Stimulated activated CD8-positive, alpha-beta memory T cell treated with anti-CD3 and anti-CD28 coated beads, Interleukin-12 subunit alpha, Interleukin-12 subunit beta, amount 100 ng/mL, for 1 hour (primary cell): ENCODE data around the gene CHRNA1.
"Not testable (repeated sequence)": the region's sequence is repeated elsewhere in the genome, so short reads cannot be mapped to it uniquely, and the experiment has no call there.

ENCODE experiments used
- DNase-seq: peaks from one replicate; pipeline ENCODE4 v3.0.0-alpha.2; 2020; ENCODE audit warnings: low read depth

Gene CHRNA1

GRCh38 chr2:174713686-174714085 is 50.6 kb downstream of the CHRNA1 start:
- no peak for DNase-seq

- no peak for DNase-seq
These were observed 53.1 kb downstream of the CHRNA1 start for GRCh38 chr2:174711206-174711605.

- not testable (repeated sequence) for DNase-seq
These were observed 54.8 kb downstream of the CHRNA1 start for GRCh38 chr2:174709416-174710004.

- no peak for DNase-seq
These were observed 55.6 kb downstream of the CHRNA1 start for GRCh38 chr2:174708713-174709112.

GRCh38 chr2:174705321-174705720 is 59.0 kb downstream of the CHRNA1 start:
- no peak for DNase-seq

- DNase-seq: no peak
These were observed 59.6 kb downstream of the CHRNA1 start for GRCh38 chr2:174704642-174705041.

GRCh38 chr2:174704061-174704460 is 60.2 kb downstream of the CHRNA1 start:
- no peak for DNase-seq

GRCh38 chr2:174703430-174703829 is 60.8 kb downstream of the CHRNA1 start:
- DNase-seq: no peak

GRCh38 chr2:174702541-174702940 is 61.7 kb downstream of the CHRNA1 start:
- no peak for DNase-seq

GRCh38 chr2:174699993-174700766 is 64.1 kb downstream of the CHRNA1 start:
- no peak for DNase-seq
